Measurements from ENCODE around the gene VWA5B1.

GRCh38 chr1:20373764-20374163, 83.1 kb downstream of the VWA5B1 start:
- TF ChIP-seq SMC3 (IDR thresholded peaks at IDR 0.05; ENCODE audit: low read depth, low read length) (no peak), USF2 (IDR thresholded peaks at IDR 0.05; ENCODE audit: low read depth, low read length) (no peak), NFE2L2 (IDR thresholded peaks at IDR 0.05; ENCODE audit: low read depth, low read length) (no peak)

Data from IMR-90 (cell line).